GM21825 (cell line): ENCODE measurements around the gene CALY.
A peak's percentile ranks its signal among the peaks of the same experiment; 100 is the strongest.

ENCODE experiments used
- ATAC-seq: cut with Tn5 transposase; IDR thresholded peaks from one replicate; pipeline ENCODE4 v1.9.1; 2021; ENCODE audit warnings: mild to moderate bottlenecking, moderate library complexity; ENCODE audit not compliant: unreplicated experiment

The CALY gene

DNA sequence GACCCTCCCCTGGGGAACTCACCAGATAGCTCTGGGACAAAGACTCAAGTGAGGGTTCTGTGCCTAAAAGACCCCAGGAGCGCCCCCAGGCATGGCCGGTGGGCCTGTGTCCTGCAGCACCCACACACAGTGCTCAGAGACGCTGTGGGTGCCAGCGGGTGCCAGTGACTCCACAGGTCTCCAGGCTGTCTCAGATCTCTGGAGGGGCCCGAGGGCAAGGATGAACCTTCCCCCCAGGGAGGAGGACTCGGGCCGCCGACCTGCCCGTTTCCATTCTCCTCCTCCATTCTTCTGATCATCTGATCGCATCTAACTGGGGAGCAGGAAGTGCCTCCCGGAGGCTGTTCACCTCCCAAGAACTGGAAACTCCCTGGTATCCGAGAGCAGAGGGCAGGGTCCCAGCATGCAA lies 61.0 kb downstream of the CALY start:
- peak; percentile 28 for ATAC-seq

- peak; percentile 47 for ATAC-seq
Observed at GRCh38 chr10:133274751-133275683, 61.7 kb downstream of the CALY start.
